Measurements from ENCODE around the gene PTPRH. TPM values are rescaled to one million over a fixed set of nuclear protein-coding genes. Genes with fewer than 3 reads are reported as not detected.

Gene PTPRH
- total and polyA plus RNA-seq, 12 donors: 0.25 to 7.5 (median 2.4) TPM

DNA sequence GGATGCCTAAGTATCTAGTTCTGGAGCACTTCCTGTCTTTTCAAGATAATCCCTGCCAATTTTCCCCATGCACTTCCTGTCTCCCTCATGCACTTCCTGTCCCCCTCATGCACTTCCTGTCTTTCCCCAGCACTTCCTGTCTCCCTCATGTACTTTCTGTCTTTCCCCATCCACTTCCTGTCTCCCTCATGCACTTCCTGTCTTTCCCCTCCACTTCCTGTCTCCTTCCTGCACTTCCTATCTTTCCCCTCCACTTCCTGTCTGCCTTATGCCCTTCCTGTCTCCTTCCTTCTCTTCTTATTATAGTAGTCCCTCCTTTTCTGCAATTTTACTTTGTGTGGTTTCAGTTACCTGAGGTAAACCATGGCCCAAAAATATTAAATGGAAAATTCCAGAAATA lies 57.3 kb downstream of the PTPRH start:
- Histone ChIP-seq H3K27me3 (peaks cover 0 to 46% (median 34%) of the 10 kb centered on the region in 7 donors), H3K36me3 (peaks cover 0 to 54% (median 0%) of the 10 kb centered on the region in 9 donors), H3K4me3 (peak overlapping the region in 5 of 10 donors; percentile 54 to 69 (median 60)), H3K4me1 (peaks cover 0 to 45% (median 11%) of the 10 kb centered on the region in 9 donors), H3K9me3 (peaks cover 0 to 7% (median 0%) of the 10 kb centered on the region in 11 donors), H3K27ac (peak overlapping the region in 3 of 10 donors; percentile 30 to 80 (median 67))
- intact Hi-C loops (cut with DNase I): no loop called here
- DNase-seq (no peak), ATAC-seq (no peak)
- TF ChIP-seq, protein P1, sequence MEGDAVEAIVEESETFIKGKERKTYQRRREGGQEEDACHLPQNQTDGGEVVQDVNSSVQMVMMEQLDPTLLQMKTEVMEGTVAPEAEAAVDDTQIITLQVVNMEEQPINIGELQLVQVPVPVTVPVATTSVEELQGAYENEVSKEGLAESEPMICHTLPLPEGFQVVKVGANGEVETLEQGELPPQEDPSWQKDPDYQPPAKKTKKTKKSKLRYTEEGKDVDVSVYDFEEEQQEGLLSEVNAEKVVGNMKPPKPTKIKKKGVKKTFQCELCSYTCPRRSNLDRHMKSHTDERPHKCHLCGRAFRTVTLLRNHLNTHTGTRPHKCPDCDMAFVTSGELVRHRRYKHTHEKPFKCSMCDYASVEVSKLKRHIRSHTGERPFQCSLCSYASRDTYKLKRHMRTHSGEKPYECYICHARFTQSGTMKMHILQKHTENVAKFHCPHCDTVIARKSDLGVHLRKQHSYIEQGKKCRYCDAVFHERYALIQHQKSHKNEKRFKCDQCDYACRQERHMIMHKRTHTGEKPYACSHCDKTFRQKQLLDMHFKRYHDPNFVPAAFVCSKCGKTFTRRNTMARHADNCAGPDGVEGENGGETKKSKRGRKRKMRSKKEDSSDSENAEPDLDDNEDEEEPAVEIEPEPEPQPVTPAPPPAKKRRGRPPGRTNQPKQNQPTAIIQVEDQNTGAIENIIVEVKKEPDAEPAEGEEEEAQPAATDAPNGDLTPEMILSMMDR (IDR thresholded peaks at IDR 0.05): no peak

- H3K4me3 ChIP-seq: no peak within 1 kb of the TSS
- DNase-seq: no peak
- H3K36me3 ChIP-seq: peaks cover 0 to 46% (median 0%) of the 10 kb centered on the region in 9 donors
- intact Hi-C loops (cut with DNase I): loop anchor here in 2 of 10 donors (10.0 kb wide), 2 partner anchors 355 to 485 kb away; no protein-coding TSS in a partner anchor
- TF ChIP-seq, protein P1 (IDR thresholded peaks at IDR 0.05): no peak
- WGBS, 2 donors: 9 to 14% methylated on average over 15 to 18 of the region's 18 CpGs
- H3K4me1 ChIP-seq: peaks cover 0 to 54% (median 11%) of the 10 kb centered on the region in 9 donors
- H3K27me3 ChIP-seq: peaks cover 0 to 56% (median 45%) of the 10 kb centered on the region in 7 donors
- peak within 1 kb of the TSS in 6 of 10 donors; percentile 16 to 80 (median 69) for H3K27ac ChIP-seq
- peak; percentile 21 to 62 (median 46) for ATAC-seq
- H3K9me3 ChIP-seq: peaks cover 0 to 7% (median 0%) of the 10 kb centered on the region in 11 donors
These were observed 60.0 kb downstream of the PTPRH start, which contains the start of gene TNNT1 for GRCh38 chr19:55149078-55150003. Gene TNNT1 (minus strand): TSS chr19:55149206. CDS start chr19:55147157, 2,049 bp downstream.

- Histone ChIP-seq H3K9me3 (peaks cover 0 to 7% (median 0%) of the 10 kb centered on the region in 11 donors), H3K27ac (peak overlapping the region in 5 of 10 donors; percentile 16 to 80 (median 67)), H3K4me1 (peaks cover 0 to 50% (median 11%) of the 10 kb centered on the region in 9 donors), H3K36me3 (peaks cover 0 to 35% (median 0%) of the 10 kb centered on the region in 9 donors), H3K27me3 (peaks cover 0 to 66% (median 57%) of the 10 kb centered on the region in 7 donors), H3K4me3 (no peak overlapping the region)
- DNase-seq (no peak), ATAC-seq (peak in 2 of 8 donors; percentile 2 to 4)
- WGBS, 2 donors: 25 to 37% methylated on average over 8 to 9 of the region's 9 CpGs
- TF ChIP-seq, protein P1 (IDR thresholded peaks at IDR 0.05): no peak
- intact Hi-C loops (cut with DNase I): loop anchor here in 2 of 10 donors (10.0 kb wide), 2 partner anchors 357 to 487 kb away; no protein-coding TSS in a partner anchor
These were observed 61.6 kb downstream of the PTPRH start for GRCh38 chr19:55147545-55148251.
